HCT116 (cell line): ENCODE results near the gene BNC2. TPM values are rescaled to one million over a fixed set of nuclear protein-coding genes. Genes with fewer than 3 reads are reported as not detected.

Source experiments
- ATAC-seq: fragments of 200-7000 bp; cut with Tn5 transposase; 2 replicates; pipeline ENCODE4 v1.9.1; 2020; ENCODE audit warnings: mild to moderate bottlenecking, moderate library complexity
- BruUV-seq: library from RNA; stranded (reverse); fragments of 400-500 nt; replicated peaks from 2 replicates; lab custom pipeline; 2021; lab: Mats Ljungman, UMichigan
- CTCF ChIA-PET: fragments of 300-600 bp; sonication (Branson Sonifier 250); formaldehyde crosslinking; loops from one replicate; lab custom pipeline; 2021; ENCODE audit warnings: antibody characterized with exemption; lab: Charles Lee
- POLR2A ChIA-PET: fragments of 300-600, 350-600 bp; sonication (Branson Sonifier 250); formaldehyde crosslinking; loops from one replicate; lab custom pipeline; 2021; ENCODE audit warnings: antibody characterized with exemption; lab: Charles Lee
- RAD21 ChIA-PET, 2 experiments: fragments of 300-600 bp; sonication (Branson Sonifier 250); formaldehyde crosslinking; loops; one replicate each; lab custom pipeline; 2023; ENCODE audit warnings: low total read pairs in 2 of 2; ENCODE audit not compliant: uncharacterized antibody in 2 of 2, unreplicated experiment in 2 of 2, low non-redundant PET in 1 of 2; lab: Charles Lee
- DNase-seq: peaks from one replicate; pipeline ENCODE4 v3.0.0-alpha.2; 2010; ENCODE audit warnings: low read depth, low spot score
- H2AFZ ChIP-seq: fragments of 200-600 bp; shearing (Covaris generic), sonication (generic); 2 replicates; pipeline ENCODE4 v1.6.1; 2017; ENCODE audit warnings: low read depth, mixed run types, mixed read lengths, antibody characterized with exemption, low read length; ENCODE audit not compliant: poor library complexity, severe bottlenecking
- H3K27ac ChIP-seq: 2 replicates; pipeline ENCODE4 v1.5.1; 2012; ENCODE audit warnings: low read depth, low read length
- H3K27me3 ChIP-seq: fragments of 200-600 bp; sonication (generic); 2 replicates; pipeline ENCODE4 v1.6.1; 2016; ENCODE audit warnings: mixed run types, low read length, mixed read lengths; ENCODE audit not compliant: insufficient read depth
- H3K36me3 ChIP-seq, 2 experiments: fragments of 200-500 bp in 1 of 2; fragments of 200-600 bp in 1 of 2; sonication (Bioruptor generic) in 1 of 2; sonication (generic) in 1 of 2; 2 replicates each; pipeline versions ENCODE4 v1.5.1 to v1.6.1; 2014 to 2016; ENCODE audit warnings: low read length in 2 of 2, inconsistent platforms in 1 of 2, mixed read lengths in 1 of 2, mixed run types in 1 of 2; ENCODE audit not compliant: insufficient read depth in 2 of 2, control insufficient read depth in 1 of 2
- H3K4me1 ChIP-seq, 2 experiments: fragments of 200-600 bp in 1 of 2; sonication (generic) in 1 of 2; 2 replicates each; pipeline versions ENCODE4 v1.5.1 to v1.6.1; 2012 to 2017; ENCODE audit warnings: low read length in 2 of 2, inconsistent platforms in 1 of 2, mild to moderate bottlenecking in 1 of 2, mixed read lengths in 1 of 2, mixed run types in 1 of 2, moderate library complexity in 1 of 2; ENCODE audit not compliant: insufficient read depth in 2 of 2, control insufficient read depth in 1 of 2
- H3K4me2 ChIP-seq: fragments of 200-600 bp; sonication (generic); 2 replicates; pipeline ENCODE4 v1.6.1; 2017; ENCODE audit warnings: mixed run types, low read length, mixed read lengths
- H3K4me3 ChIP-seq, 2 experiments: fragments of 200-600 bp in 1 of 2; sonication (generic) in 1 of 2; replicated peaks in 1 of 2; 2 replicates each; pipeline ENCODE4 v1.5.1; 2011 to 2016; ENCODE audit warnings: low read length in 2 of 2, control low read depth in 1 of 2, low read depth in 1 of 2, mild to moderate bottlenecking in 1 of 2, mixed read lengths in 1 of 2, mixed run types in 1 of 2
- H3K79me2 ChIP-seq: fragments of 200-600 bp; sonication (generic); 2 replicates; pipeline ENCODE4 v1.6.1; 2017; ENCODE audit warnings: mild to moderate bottlenecking, mixed run types, low read length, moderate library complexity, mixed read lengths; ENCODE audit not compliant: insufficient read depth
- H3K9ac ChIP-seq: fragments of 200-600 bp; sonication (generic); 2 replicates; pipeline ENCODE4 v1.6.1; 2016; ENCODE audit warnings: low read length, mixed read lengths
- H3K9me2 ChIP-seq: fragments of 200-600 bp; sonication (generic), shearing (Covaris generic); 2 replicates; pipeline ENCODE4 v1.6.1; 2017; ENCODE audit warnings: mixed run types, mild to moderate bottlenecking, moderate library complexity; ENCODE audit not compliant: insufficient read depth
- H3K9me3 ChIP-seq, 2 experiments: fragments of 200-500 bp in 1 of 2; fragments of 200-600 bp in 1 of 2; sonication (Bioruptor generic) in 1 of 2; sonication (generic) in 1 of 2; 2 replicates each; pipeline ENCODE4 v1.6.1; 2014 to 2017; ENCODE audit warnings: low read length in 2 of 2, mixed read lengths in 2 of 2, inconsistent platforms in 1 of 2, low read depth in 1 of 2, mild to moderate bottlenecking in 1 of 2, mixed run types in 1 of 2, moderate library complexity in 1 of 2; ENCODE audit not compliant: control insufficient read depth in 1 of 2, insufficient read depth in 1 of 2
- H4K20me1 ChIP-seq: fragments of 200-600 bp; sonication (generic), shearing (Covaris generic); 2 replicates; pipeline ENCODE4 v1.6.1; 2017; ENCODE audit warnings: mixed run types, mild to moderate bottlenecking, moderate library complexity; ENCODE audit not compliant: insufficient read depth
- ATF3 ChIP-seq: IDR thresholded peaks from 2 replicates; pipeline ENCODE4 v1.6.1; 2012
- CBX3 ChIP-seq: IDR thresholded peaks from 2 replicates; pipeline ENCODE4 v1.6.1; 2012; ENCODE audit warnings: low read depth
- CEBPB ChIP-seq: IDR thresholded peaks from 2 replicates; pipeline ENCODE4 v1.6.1; 2012; ENCODE audit warnings: low read depth
- EGR1 ChIP-seq: IDR thresholded peaks from 2 replicates; pipeline ENCODE4 v1.6.1; 2012; ENCODE audit warnings: low read depth
- ELF1 ChIP-seq: IDR thresholded peaks from 2 replicates; pipeline ENCODE4 v1.6.1; 2012; ENCODE audit warnings: low read depth, borderline replicate concordance
- EZH2 ChIP-seq: fragments of 200-600 bp; sonication (generic); IDR thresholded peaks from 2 replicates; pipeline ENCODE4 v1.6.1; 2017; ENCODE audit warnings: antibody characterized with exemption, mixed run types
- EZH2phosphoT487 ChIP-seq: fragments of 200-600 bp; IDR thresholded peaks from 2 replicates; pipeline ENCODE4 v1.6.1; 2018; ENCODE audit warnings: antibody characterized with exemption, borderline replicate concordance
- FOSL1 ChIP-seq: IDR thresholded peaks from 2 replicates; pipeline ENCODE4 v1.6.1; 2012; ENCODE audit warnings: low read depth
- POLR2AphosphoS5 ChIP-seq: IDR thresholded peaks from 2 replicates; pipeline ENCODE4 v1.6.1; 2011; ENCODE audit warnings: mild to moderate bottlenecking, low read depth, low read length, moderate library complexity
- SIN3A ChIP-seq: IDR thresholded peaks from 2 replicates; pipeline ENCODE4 v1.6.1; 2012; ENCODE audit warnings: low read depth
- SP1 ChIP-seq: IDR thresholded peaks from 2 replicates; pipeline ENCODE4 v1.6.1; 2012; ENCODE audit warnings: low read depth
- SRF ChIP-seq: IDR thresholded peaks from 2 replicates; pipeline ENCODE4 v1.6.1; 2012; ENCODE audit warnings: low read depth
- TCF7L2 ChIP-seq: IDR thresholded peaks from 2 replicates; pipeline ENCODE4 v1.7.0; 2011; ENCODE audit warnings: borderline replicate concordance, inconsistent platforms; ENCODE audit not compliant: insufficient read depth, insufficient read length; ENCODE audit errors: extremely low read depth
- YY1 ChIP-seq: IDR thresholded peaks from 2 replicates; pipeline ENCODE4 v1.6.1; 2011; ENCODE audit warnings: low read length, low read depth, moderate library complexity, mild to moderate bottlenecking; ENCODE audit not compliant: insufficient replicate concordance; ENCODE audit errors: extremely low read depth
- ZBTB33 ChIP-seq: IDR thresholded peaks from 2 replicates; pipeline ENCODE4 v1.6.1; 2011; ENCODE audit warnings: mild to moderate bottlenecking, low read length, moderate library complexity; ENCODE audit not compliant: insufficient replicate concordance; ENCODE audit errors: extremely low read depth
- ZFX ChIP-seq: fragments of 450-650 bp; IDR thresholded peaks from 2 replicates; pipeline ENCODE4 v1.6.1; 2017
- ZNF274 ChIP-seq: fragments of 200-500 bp; sonication (Bioruptor generic); IDR thresholded peaks from 2 replicates; pipeline ENCODE4 v1.6.1; 2014; ENCODE audit warnings: mild to moderate bottlenecking, low read depth, low read length, inconsistent platforms
- intact Hi-C: fragments of 100-400 bp; cut with micrococcal nuclease; formaldehyde crosslinking; loops from 2 replicates; pipeline ENCODE4 v1.10.0; 2022
- total RNA-seq: library from RNA; stranded (reverse); gene quantifications from one replicate; pipeline ENCODE4 v1.2.1, GENCODE V29; 2021; ENCODE audit not compliant: unreplicated experiment
- TF ChIP-seq, protein P1 (sequence below): IDR thresholded peaks from 2 replicates; pipeline ENCODE4 v1.6.1; 2012
- TF ChIP-seq, protein P2 (sequence below): IDR thresholded peaks from 2 replicates; pipeline ENCODE4 v1.6.1; 2012; ENCODE audit warnings: low read depth

The BNC2 gene
- total RNA-seq, 1 experiment from 2014 or later: 0.37 TPM

DNA sequence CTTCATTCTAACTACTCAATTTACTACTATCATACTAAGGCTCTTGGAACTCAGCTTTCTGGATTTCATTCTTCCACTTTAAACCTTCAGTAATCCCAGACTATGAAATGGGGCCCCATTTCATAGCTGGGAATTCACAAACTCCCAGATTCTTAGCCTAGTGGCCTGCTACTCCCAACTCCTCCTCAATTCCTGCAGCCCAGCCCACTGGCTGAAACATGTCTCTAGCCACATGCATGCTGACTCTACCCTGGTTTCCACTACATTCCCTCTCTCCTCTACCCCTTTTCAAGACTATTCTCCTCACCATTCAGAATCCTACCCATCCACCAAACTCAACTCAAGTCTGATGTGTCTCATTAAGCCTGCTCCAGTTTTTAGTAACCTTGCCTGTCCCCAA, 370.6 kb downstream of the BNC2 start:
- POLR2A ChIA-PET: no interaction called here
- Histone ChIP-seq H3K79me2 (no peaks in the 10 kb centered on the region), H3K4me2 (no peak overlapping the region), H3K36me3 (no peaks in the 10 kb centered on the region), H3K9me3 (no peaks in the 10 kb centered on the region), H3K9ac (no peak overlapping the region), H3K4me3 (no peak overlapping the region), H3K9me2 (no peaks in the 10 kb centered on the region), H3K4me1 (no peaks in the 10 kb centered on the region), H3K27me3 (0 out of 2 replicates have a peak, but pooled peaks cover 9% of the 10 kb centered on the region), H4K20me1 (no peaks in the 10 kb centered on the region), H3K27ac (no peak overlapping the region), H2AFZ (no peak overlapping the region)
- RAD21 ChIA-PET: no interaction called here
- DNase-seq (no peak), ATAC-seq (no peak)
- intact Hi-C loops: no loop called here
- TF ChIP-seq SRF (no peak), ZFX (no peak), TCF7L2 (no peak), SIN3A (no peak), ELF1 (no peak), EGR1 (no peak), ZNF274 (no peak), CEBPB (no peak), EZH2phosphoT487 (no peak), YY1 (no peak), SP1 (no peak), EZH2 (no peak), FOSL1 (no peak), ATF3 (no peak), POLR2AphosphoS5 (no peak), ZBTB33 (no peak), CBX3 (no peak)
- TF ChIP-seq, protein P1, sequence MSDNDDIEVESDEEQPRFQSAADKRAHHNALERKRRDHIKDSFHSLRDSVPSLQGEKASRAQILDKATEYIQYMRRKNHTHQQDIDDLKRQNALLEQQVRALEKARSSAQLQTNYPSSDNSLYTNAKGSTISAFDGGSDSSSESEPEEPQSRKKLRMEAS: no peak
- TF ChIP-seq, protein P2, sequence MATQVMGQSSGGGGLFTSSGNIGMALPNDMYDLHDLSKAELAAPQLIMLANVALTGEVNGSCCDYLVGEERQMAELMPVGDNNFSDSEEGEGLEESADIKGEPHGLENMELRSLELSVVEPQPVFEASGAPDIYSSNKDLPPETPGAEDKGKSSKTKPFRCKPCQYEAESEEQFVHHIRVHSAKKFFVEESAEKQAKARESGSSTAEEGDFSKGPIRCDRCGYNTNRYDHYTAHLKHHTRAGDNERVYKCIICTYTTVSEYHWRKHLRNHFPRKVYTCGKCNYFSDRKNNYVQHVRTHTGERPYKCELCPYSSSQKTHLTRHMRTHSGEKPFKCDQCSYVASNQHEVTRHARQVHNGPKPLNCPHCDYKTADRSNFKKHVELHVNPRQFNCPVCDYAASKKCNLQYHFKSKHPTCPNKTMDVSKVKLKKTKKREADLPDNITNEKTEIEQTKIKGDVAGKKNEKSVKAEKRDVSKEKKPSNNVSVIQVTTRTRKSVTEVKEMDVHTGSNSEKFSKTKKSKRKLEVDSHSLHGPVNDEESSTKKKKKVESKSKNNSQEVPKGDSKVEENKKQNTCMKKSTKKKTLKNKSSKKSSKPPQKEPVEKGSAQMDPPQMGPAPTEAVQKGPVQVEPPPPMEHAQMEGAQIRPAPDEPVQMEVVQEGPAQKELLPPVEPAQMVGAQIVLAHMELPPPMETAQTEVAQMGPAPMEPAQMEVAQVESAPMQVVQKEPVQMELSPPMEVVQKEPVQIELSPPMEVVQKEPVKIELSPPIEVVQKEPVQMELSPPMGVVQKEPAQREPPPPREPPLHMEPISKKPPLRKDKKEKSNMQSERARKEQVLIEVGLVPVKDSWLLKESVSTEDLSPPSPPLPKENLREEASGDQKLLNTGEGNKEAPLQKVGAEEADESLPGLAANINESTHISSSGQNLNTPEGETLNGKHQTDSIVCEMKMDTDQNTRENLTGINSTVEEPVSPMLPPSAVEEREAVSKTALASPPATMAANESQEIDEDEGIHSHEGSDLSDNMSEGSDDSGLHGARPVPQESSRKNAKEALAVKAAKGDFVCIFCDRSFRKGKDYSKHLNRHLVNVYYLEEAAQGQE: no peak
- BruUV-seq: no TSS peak
- CTCF ChIA-PET: no interaction called here
